ENCODE data around the gene SLC4A5.
A peak's percentile ranks its signal among the peaks of the same experiment; 100 is the strongest.
"Not testable (repeated sequence)": the region's sequence is repeated elsewhere in the genome, so short reads cannot be mapped to it uniquely, and the experiment has no call there.

Gene SLC4A5

DNA sequence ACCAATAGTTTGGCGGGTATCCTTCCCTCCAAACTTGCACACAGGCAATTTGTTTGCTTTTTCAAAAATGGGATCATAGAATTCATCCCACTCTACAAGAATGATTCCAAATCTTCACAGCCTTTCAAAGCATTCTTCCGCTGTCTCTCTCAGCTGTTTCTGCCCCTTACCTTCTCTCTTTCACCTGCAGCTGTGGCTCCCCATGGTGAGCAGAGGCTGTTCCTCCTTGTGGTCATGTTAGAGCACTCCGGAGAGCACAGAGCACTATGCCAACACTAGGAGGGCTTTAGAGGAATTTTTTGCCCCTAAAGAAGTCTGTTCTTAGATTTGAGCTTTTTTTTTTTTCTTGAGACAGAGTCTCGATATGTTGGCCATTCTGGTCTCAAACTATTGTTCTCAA lies 114.4 kb downstream of the SLC4A5 start:
- DNase-seq (ENCODE audit: low read depth): no peak

DNA sequence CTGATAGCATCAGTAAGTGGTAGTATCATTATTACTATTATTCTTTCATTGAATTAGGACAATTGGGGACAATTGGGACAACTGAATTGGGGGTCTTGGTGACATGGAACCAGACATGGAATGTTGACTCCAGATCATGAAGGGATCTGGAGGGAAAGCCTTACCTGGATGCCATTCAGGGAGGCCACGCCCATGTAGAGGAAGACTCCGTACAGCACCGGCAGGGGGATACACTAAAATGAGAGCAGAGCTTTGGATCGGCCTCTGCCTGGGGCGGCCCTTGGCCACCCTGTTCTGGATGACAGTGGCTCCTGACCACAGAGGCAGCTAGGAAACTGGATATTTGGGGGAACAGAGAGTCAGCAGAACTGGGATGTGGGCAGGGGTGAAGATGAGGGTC lies 115.6 kb downstream of the SLC4A5 start:
- no peak for DNase-seq (ENCODE audit: low read depth)

DNA sequence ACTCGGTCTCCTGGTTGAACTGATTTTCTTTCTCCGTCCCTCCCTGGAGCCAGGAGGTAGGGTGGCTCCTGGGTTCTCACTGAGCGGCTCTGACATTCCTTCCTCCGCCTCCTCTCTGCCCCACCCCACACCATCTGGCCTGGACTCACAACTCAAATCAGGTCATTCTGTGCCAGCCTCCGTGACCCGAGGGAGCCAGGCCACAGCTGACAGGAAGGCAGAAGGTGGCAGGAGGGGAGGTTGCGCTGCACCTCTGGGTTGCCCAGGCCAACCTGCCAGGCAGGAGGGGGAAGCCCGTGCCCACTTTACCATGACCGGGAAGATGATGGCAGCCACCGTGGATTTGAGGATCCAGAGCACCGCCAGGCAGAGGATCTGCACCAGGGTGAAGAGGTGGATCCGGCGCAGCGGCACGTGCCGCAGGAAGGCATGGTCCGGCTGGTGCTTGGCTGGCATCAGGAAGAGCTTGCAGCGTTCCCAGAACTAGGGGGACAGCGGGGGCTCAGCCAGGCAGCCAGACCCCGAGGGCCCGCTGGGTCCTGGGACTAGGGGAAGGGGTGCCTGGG lies 116.5 kb downstream of the SLC4A5 start:
- DNase-seq (ENCODE audit: low read depth): no peak

DNA sequence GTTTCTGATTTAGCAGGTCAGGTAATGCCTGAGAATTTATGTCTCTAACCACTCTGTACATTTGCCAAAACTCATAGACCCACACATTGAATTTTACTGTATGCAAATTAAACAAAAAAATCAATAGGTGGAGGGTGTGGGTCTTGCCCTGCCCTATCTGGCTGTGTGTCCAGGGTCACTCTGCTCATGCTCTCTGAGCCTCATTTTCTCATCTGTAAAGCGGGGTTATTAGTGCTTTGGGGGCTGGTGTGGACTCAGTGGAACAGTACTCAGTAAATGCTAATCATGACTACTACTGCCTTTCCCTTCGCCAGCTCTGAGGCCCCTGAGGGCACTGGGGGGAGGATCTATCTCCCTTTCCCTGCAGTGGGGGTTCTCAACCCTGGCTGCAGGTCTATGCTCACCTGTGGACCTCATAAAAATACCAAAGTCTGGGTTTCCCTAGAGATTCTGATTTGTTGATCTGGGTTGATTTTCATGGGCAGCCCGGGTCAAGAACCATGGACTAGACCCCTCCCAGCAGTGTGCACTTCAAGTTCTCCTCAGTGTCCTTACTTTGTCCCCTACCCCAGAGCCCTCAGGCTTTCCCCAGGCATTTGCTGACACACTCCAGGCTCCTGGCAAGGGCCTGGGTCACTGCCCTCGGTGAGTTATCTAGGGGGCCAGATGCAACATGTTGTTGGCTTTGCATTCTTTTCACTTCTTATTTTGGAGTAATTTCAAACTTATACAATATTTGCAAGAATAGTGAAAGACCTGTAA lies 117.3 kb downstream of the SLC4A5 start:
- DNase-seq (ENCODE audit: low read depth): no peak

DNA sequence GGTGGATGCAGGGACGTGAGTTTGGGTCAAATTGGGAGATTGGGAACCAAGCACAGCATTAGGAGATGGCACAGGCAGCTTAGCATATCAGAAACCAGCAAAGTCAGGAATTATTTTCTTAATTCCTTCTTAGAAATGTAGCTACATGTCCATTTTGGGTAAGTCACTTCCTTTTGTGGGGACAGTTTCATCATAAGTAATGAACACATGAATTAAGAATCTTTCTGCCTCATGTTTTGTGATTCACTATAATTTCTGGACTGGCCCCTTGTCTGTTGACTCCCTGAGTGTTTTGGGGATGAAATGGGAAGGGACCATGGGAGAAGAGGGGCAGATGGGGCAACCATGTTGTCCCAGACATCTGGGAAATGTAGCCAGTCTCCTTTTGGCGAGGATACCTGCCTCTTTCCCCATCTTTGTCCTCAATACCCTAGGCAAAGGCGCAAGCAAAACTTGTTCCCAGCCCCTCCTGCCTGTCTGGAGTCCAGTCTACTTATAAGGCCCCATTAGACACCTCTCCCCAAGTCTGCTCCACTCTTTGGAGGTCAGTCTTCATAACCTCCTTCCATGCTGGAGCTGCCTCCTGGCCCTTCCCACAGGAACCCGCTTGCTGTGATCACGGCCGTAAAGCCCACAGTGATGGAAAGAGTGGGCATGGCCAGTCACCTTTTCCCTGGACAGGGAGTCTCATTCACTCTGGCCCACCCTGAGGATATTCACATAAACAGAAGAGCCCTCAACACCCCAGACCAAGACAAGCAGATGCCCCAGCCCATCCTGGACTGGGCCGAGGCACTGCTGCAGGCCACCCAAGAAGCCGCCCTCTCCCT lies 119.1 kb downstream of the SLC4A5 start:
- peak; percentile 50 for DNase-seq (ENCODE audit: low read depth)

DNA sequence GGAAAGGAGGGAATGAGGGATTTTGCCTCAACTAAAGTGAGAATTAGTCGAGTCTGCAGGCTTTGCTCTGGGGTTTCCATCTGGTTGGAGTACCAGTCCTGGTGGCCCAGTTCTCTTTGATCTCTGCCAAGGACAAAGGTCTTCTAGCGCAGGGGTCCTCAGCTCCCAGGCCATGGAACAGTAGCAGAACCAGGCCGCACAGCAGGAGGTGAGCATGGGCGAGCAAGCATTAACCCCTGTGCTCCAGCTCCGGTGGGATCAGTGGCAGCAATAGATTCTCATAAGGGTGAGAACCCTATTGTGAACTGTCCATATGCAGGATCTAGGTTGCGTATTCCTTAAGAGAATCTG lies 120.9 kb downstream of the SLC4A5 start:
- DNase-seq (ENCODE audit: low read depth): no peak

DNA sequence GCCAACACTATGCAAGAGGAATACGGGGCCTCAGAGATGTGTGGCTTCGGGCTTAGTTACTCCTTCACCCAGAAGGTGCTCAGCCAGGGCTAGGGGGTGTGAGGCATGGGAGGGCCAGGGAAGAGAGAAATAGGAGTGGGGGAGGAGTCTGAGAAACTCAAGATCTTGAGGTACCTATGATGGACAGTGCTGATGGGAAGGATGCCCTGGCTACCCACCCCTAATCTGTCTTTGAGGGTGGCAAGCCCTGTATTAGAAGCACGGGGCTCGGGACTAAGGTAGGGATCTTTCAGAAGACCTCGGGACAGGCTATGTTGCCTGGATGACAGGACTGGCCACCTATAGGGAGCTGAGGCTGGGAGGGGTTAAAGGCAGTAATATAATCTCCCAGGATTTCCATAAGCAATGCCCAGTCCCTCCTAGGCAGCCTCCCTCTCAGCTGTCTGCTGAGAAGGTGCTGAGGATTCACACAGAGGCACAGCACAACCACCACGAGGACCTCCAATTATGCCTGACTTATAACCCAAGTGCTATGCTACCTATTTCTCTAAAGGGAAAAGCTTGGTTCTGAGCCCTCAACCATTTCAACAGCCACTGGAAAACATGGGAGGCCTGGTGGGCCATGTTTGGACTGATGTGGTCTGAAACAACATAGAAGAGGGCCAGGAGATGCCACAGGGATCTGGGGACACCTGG lies 121.5 kb downstream of the SLC4A5 start:
- no peak for DNase-seq (ENCODE audit: low read depth)

DNA sequence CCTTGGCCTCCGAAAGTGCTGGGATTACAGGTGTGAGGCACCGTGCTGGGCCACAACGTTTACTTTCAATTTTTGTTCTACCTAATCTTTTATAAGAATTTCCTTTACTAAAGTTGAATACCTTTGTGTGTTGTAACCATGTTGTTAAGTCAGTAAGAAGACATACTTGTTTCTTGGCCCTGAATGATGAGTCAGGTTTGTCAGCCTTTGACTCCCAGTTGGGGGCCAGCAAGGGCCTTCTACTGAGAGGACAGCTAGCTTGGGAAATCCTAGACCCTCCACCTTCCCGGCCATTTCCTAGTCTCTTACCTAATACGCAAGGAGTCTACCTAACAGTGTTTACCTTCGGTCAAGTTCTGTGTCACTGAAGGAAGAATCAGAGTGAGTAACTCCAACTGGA lies 122.1 kb downstream of the SLC4A5 start:
- no peak for DNase-seq (ENCODE audit: low read depth)

DNA sequence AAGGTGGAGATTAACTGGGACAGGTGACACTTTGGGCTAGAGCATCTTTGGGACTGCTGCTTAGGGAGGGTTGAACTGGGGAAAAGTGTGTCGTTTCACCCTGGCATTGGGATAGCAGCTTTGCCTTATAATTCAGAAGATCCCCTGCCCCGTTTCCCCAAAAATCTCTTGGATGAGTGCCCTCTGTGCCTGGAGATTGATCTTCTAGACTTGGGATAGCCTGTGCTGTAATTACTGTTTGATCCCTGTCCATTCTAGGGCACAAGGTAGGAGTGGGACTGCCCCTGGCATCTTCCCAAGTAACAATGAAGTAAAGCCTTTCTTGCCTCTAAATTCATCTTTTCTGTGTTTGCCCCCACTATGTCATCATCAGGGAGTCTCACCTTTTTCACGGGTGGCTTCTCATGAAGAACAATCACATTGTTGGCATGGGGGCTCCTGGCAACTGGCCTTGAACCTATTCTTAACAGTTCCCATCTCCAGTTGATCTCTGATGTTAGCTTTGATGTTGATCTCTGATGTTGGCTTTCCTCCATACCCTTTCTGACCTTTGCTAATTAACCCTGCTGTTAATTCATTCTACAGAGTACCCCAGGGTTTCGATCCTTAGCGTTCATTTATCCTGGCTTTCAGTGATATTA lies 123.2 kb downstream of the SLC4A5 start:
- no peak for DNase-seq (ENCODE audit: low read depth)

DNA sequence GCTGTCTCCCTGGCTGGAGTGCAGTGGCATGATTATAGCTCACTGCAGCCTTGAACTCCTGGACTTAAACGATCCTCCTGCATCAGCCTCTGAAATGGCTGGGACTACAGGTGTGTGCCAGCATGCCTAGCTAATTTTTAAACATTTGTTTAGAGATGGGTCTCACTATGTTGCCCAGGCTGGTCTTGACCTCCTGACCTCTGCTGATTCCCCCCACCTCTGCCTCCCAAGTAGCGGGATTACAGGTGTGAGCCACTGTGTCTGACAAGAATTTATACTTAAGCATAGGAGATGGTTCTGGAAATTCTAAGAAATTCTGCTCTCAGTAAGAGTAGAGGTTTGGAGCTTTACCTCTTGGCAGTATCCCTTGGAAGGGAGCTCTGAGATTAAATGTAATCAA lies 126.6 kb downstream of the SLC4A5 start:
- no peak for DNase-seq (ENCODE audit: low read depth)

DNA sequence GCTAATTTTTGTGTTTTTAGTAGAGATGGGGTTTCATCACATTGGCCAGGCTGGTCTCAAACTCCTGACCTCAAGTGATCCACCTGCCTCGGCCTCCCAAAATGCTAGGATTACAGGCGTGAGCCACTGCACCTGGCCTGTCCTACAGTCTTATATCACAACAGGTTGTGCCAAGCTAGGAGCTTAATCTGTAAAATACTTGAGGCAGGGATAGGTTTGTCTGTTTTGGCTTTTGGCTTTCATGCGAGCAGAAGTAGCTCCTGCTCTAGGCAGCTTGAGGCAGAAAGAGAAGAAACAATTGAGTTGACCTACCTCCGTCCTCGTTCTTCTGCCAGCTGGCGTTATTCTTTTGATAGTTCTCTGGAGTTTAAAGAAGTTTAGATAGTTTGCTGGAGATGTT lies 127.4 kb downstream of the SLC4A5 start:
- not testable (repeated sequence) for DNase-seq (ENCODE audit: low read depth)

DNA sequence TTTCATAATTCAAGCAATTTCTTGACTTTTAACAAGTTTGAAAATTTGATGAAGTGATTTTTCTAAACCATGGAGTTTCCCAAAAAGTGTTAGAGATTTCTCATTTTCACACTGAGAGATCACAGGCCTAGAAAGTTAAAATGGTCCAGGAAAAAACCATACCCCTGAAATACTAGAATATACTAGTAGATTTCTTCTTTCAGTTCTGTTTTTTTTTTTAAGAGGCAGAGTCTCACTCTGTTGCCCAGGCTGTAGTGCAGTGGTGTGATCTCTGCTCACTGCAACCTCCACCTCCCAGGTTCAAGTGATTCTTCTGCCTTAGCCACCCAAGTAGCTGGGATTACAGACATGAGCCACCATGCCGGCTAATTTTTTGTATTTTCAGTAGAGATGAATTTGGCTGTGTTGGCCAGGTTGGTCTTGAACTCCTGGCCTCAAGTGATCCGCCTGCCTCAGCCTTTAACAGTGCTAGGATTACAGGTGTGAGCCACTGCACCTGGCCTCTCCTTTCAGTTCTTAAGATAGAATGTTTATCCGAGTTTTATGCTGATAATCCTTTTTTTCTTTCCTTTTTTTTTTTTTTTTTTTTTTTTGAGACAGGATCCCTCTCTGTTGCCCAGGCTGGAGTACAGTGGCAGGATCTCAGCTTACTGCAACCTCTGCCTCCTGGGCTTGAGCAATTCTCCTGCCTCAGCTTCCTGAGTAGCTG lies 130.4 kb downstream of the SLC4A5 start:
- DNase-seq (ENCODE audit: low read depth): no peak

DNA sequence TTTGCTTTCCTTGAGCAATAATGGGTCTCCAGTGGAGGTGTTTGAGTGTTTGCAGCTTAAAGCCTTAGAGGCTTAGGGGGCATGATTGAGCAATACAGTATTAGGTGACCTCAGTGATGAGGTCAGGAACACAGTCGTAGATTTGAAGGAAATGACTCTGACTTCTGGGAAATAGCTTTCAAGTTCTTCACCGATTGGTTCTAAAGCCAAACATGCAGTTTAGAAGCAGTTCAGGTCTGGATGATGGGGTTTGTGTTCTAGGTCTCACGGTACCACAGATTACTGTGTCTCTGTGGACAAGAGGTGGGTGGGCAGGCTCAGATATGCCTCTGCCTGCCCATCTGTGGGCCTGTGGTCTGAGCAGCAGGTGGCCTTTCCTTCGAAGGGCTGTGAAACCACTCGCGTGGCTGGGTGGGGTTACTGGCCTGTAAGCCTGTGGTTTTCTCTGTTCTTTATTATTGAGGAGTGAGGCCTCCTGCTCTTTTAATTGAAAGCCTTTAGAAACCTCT lies 137.0 kb downstream of the SLC4A5 start:
- DNase-seq (ENCODE audit: low read depth): peak; percentile 63

DNA sequence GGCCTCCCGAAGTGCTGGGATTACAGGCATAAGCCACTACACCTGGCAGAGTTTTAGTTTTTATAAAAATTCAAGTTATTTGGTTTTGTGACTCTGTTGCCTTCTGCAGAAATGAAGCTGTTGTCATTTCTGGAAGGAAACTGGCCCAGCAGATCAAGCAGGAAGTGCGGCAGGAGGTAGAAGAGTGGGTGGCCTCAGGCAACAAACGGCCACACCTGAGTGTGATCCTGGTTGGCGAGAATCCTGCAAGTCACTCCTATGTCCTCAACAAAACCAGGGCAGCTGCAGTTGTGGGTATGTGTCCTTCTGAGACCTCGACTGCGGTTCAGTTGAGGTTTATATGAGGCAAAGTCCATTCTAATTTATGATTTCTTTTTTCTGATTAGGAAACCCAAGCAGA lies 137.6 kb downstream of the SLC4A5 start:
- DNase-seq (ENCODE audit: low read depth): no peak

DNA sequence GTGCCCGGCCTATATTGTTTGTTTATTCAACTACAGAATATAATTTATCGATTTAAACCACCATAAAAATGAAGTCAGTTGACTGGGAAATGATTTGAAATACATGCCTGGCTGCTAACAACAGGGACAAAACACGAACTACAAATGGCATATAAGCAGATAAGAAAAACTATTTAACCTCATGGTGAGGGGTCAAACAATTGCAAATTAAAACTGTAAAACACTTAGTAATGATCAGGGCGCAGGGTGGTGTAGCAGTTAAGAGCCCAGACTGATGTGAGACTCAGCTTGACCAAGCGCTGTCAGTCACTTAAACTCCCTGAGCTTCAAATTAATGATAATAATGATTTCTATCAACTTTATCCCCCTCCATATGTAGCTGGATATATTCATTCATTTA lies 138.1 kb downstream of the SLC4A5 start:
- no peak for DNase-seq (ENCODE audit: low read depth)

DNA sequence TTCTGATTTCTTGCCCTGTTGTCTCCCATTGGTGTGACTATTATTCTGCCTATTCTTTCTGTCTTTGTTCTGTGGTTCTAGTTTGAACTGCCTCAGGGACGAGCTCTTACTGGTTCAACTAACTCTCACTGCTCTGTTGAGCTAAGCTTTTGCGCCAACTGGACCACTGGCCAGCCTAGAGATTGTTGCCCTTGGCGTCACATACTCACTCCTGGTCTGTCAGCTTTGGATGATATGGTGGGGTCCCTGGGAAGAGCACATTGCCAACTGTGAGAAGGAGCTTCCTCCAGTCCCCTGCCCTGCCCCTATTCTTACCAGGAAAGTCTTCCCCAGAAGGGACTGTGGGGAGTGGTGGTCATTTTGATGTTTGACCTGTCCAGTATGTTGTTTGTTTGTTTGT lies 138.8 kb downstream of the SLC4A5 start:
- DNase-seq (ENCODE audit: low read depth): no peak

DNA sequence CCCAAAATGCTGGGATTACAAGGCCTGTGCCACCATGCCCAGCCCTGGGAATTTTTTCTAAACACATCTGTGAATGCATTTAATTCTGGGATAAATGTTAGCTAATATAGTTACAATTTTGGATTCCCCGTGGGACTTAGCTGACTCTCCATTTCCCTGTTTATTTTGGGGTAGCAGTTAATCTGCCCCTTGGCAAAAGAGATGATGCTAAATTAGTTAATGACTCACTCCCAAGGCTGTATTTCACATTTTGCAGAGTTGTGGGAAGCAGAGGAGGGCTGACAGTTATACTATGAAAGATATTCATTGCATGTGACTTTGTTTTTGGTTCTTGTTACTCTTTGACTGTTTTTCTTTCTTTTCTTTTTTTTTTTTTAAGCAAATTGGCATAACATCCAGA lies 141.6 kb downstream of the SLC4A5 start:
- DNase-seq (ENCODE audit: low read depth): peak; percentile 88

DNA sequence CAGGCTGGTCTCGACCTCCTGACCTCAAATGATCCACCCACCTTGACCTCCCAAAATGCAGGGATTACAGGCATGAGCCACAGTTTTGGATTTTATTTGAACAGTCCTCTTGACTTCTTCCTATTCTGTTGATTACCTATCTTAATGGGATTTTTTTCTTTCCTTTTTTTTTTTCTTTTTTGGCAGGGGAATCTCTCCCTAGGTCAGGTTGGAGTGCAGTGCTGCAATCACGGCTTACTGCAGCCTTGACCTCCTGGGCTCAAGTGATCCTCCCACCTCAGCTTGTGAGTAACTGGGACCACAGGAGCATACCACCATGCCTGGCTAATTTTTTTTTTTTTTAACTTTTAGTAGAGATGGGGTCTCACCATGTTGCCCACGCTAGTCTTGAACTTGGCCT lies 142.0 kb downstream of the SLC4A5 start:
- no peak for DNase-seq (ENCODE audit: low read depth)

DNA sequence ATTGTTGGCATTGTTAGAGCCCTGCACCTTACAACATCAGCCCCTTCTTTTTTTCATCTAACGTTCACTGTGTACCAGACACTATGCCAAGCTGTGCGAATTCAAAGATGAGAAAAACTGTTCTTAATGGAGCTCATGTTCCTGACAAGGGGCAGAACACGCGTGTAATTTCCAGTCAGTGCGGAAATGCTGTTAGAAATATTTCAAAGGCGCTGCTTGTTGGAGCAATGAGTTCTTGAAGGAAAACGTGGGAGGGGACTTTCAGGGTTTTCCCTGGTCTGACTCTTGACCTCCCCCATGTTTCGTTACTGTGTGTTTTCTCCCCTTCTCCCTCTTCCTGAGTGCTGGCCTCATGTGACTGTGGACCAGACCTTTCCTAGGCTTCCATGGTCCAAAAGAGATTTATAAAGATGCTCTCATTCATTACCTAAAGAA lies 143.3 kb downstream of the SLC4A5 start:
- DNase-seq (ENCODE audit: low read depth): peak; percentile 27

DNA sequence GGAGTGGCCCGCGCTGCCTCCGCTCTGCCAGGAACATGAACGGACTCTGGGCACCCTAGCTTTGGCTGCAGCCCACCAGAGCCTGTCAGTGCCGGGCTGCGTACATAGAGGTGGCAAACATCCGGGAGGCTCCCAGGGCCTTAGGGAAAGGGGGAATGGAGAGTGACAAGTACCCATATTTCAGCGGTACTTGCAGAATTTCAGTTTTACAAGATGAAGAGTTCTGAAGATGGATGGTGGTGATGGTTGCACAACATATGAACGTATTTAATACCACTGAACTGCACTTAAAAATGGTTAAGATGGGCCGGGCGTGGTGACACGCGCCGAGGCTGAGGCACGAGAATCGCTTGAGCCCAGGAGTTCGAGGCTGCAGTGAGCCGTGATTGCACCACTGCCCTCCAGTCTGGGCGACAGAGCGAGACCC lies 143.9 kb downstream of the SLC4A5 start:
- DNase-seq (ENCODE audit: low read depth): no peak
